ENCODE measurements around the gene TRIM52.
"Not testable (repeated sequence)": the region's sequence is repeated elsewhere in the genome, so short reads cannot be mapped to it uniquely, and the experiment has no call there.

TRIM52 gene

DNA sequence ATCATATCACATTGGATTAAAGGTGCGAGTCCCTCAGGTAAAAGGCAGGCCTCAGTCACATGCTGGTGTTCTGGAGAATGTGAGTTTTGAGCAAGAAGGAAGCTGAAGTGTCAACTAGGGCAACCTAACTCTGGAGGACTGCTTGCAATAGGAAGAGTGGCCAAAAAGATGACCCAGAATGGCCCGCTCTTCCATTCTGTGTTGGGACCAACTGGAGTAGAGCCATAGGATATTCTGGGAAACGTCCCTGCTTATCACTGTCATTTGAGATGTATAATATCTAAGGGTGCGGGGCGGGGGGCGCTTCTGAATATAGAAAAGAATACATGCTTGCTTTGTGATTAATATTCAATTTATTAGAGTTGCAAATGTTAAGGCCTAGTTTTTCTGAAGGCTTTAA lies 48.9 kb downstream of the TRIM52 start:
- no peak for DNase-seq

GRCh38 chr5:181211208-181211607 lies 49.7 kb downstream of the TRIM52 start:
- no peak for DNase-seq

DNA sequence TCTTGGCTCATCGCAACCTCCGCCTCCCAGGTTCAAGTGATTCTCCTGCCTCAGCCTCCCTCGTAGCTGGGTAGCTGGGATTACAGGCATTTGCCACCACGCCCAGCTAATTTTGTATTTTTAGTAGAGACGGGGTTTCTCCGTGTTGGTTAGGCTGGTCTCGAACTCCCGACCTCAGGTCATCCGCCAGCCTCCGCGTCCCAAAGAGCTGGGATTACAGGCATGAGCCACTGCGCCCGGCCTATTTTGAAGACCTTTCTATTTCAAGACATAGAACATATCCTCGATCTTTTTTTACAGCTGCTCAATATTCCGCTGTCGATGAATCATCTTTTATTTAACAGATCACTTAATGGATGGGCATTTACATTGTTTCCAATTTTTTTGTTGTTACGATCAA lies 50.2 kb downstream of the TRIM52 start:
- not testable (repeated sequence) for DNase-seq

- DNase-seq: not testable (repeated sequence)
Observed at GRCh38 chr5:181210148-181210547, 50.8 kb downstream of the TRIM52 start.

- DNase-seq: not testable (repeated sequence)
Observed at GRCh38 chr5:181209006-181209405, 51.9 kb downstream of the TRIM52 start.

DNA sequence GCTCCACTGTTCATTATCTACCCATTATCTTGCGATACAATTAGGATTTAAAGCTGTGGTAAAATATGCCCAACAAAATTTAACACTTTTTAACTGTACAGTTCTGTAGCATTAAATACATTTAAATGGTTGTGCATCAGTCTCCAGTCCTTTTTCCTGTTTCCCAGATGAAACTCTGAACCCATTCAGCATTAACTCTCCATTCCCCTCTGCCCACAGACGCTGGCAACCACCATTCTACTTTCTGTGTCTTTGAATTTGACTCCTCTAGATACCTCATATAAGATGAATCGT lies 53.0 kb downstream of the TRIM52 start:
- DNase-seq: no peak

- no peak for DNase-seq
Observed at GRCh38 chr5:181207214-181207959, 53.6 kb downstream of the TRIM52 start.

DNA sequence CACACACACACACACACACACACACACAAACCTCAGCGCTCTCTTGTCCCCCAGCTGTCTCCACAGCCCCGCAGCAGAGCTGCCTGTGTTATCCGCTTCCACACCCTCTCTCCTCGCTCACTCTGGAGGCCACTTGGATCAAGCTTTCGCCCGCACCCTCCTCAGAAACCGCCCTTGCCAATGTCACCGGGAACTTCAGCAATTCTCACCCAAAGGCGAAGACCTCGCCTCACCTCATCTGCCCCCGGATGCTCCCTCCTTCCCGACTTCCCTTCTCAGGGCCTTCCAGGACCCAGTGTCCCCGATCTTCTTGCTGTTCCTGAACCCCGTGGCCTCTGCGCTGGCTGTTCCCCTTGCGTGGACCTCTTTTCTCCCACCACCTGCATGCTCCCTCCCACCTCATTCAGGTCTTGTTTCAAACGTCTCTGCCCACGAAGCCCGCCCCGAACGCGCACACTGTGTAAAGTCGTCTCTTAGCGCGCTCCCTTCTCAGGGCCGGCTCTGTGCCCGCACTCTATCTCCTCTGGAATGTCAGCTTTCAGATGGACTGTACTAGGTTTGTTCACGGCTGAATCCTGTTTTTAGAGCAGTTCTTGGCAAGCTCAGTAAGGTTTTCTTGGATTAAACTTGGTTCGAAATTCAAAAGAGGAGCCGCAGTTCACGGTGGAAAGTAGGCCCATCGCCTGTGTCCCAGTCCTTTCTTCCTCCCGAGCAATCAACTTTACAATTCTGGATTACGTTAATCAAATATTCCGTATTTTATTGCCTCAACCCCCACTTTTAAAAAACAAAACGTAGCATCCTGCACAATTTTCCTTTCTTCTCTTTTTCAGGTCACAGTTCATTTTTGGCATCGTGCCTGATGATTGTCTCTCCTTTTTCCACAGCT lies 54.9 kb downstream of the TRIM52 start:
- DNase-seq: no peak
